ENCODE data around the gene FADS2. TPM values are rescaled to one million over a fixed set of nuclear protein-coding genes. Genes with fewer than 3 reads are reported as not detected.

The FADS2 gene
- total RNA-seq (2014; rRNA removed; shearing (Covaris generic)) (354 and 392 TPM in 2 replicates), polyA plus RNA-seq (2016; fragmentation: Nextera tagmentation; extraction: Ambion mirVana) (124 and 126 TPM in 2 replicates)
- long read RNA-seq, full-length matches to known transcripts = 5 of 33 reads
- long read RNA-seq, partial matches to known transcripts = 9 of 33 reads
- long read RNA-seq, other reads (novel, unspliced or antisense) = 19 of 33 reads

GRCh38 chr11:61827571-61828378 is at the start of gene FADS2:
FADS2 (plus strand) TSS chr11:61828300; CDS start chr11:61828391, 91 bp downstream.
- H3K4me3 Mint-ChIP-seq = peak within 1 kb of the TSS; percentile 87
- no peak for TF ChIP-seq ZNF114 (CRISPR knock-in tag; IDR thresholded peaks at IDR 0.05)
- no peak for TF ChIP-seq NANOG (IDR thresholded peaks at IDR 0.05; ENCODE audit: borderline replicate concordance)
- TF ChIP-seq CTCF (conservative IDR thresholded peaks at IDR 0.05; ENCODE audit: low read depth in 2 of 2) = peak in 1 of 2 experiments; percentile 28; a peak in 2 of 4 replicates
- peak; percentile 83 for TF ChIP-seq POLR2AphosphoS5 (IDR thresholded peaks at IDR 0.05; ENCODE audit: low read depth)
- TF ChIP-seq EZH2 (IDR thresholded peaks at IDR 0.05; ENCODE audit: low read depth, unreplicated experiment) = no peak
- TF ChIP-seq STAT1 (IDR thresholded peaks at IDR 0.05; ENCODE audit: unreplicated experiment) = no peak
- TF ChIP-seq EZH2phosphoT487 (IDR thresholded peaks at IDR 0.05; ENCODE audit: unreplicated experiment) = no peak
- TF ChIP-seq CREB1 (CRISPR knock-in tag; IDR thresholded peaks at IDR 0.05; ENCODE audit: low read depth) = no peak; the same call in 1 of the 2 replicates
- no peak for TF ChIP-seq ZNF331 (CRISPR knock-in tag; IDR thresholded peaks at IDR 0.05; ENCODE audit: low read depth)
- peak within 1 kb of the TSS; percentile 99 for H3K4me3 ChIP-seq
- H3K27ac ChIP-seq (ENCODE audit: low read depth) = peak within 1 kb of the TSS; percentile 99
- H3K27me3 ChIP-seq (ENCODE audit: insufficient read depth) = no peaks in the 10 kb centered on the region
- H4K20me1 ChIP-seq (replicated peaks; ENCODE audit: insufficient read depth) = peaks cover 31% of the 10 kb centered on the region
- peak within 1 kb of the TSS; percentile 97 for H3K27ac Mint-ChIP-seq
- H3K4me1 ChIP-seq (ENCODE audit: insufficient read depth) = peaks cover 47% of the 10 kb centered on the region
- peaks cover 44% of the 10 kb centered on the region for H3K4me1 Mint-ChIP-seq
- H3K27me3 Mint-ChIP-seq (ENCODE audit: insufficient read depth, low read depth, poor library complexity) = peaks cover 25% of the 10 kb centered on the region
- peaks cover 50% of the 10 kb centered on the region for H3K79me2 ChIP-seq (replicated peaks; ENCODE audit: insufficient read depth)
- H3F3A ChIP-seq (replicated peaks; ENCODE audit: low read depth) = peaks cover 39% of the 10 kb centered on the region
- H3K9me2 ChIP-seq (ENCODE audit: insufficient read depth) = no peaks in the 10 kb centered on the region
- DNase-seq (ENCODE audit: low spot score) (peak; percentile 90), ATAC-seq (peak; percentile 74)
- H3K36me3 Mint-ChIP-seq (ENCODE audit: low read depth) = peaks cover 37% of the 10 kb centered on the region
- peak within 1 kb of the TSS; percentile 86; the same call in 1 of the 2 replicates for H2AFZ ChIP-seq
- H3K36me3 ChIP-seq (ENCODE audit: insufficient read depth) = peaks cover 3% of the 10 kb centered on the region
- H3K9me3 Mint-ChIP-seq = peaks cover 3% of the 10 kb centered on the region; the same call in 1 of the 3 replicates
- H3K4me2 ChIP-seq = peak within 1 kb of the TSS; percentile 100

GRCh38 chr11:61778357-61778886 is 49.7 kb upstream of the FADS2 start:
- ATAC-seq = no peak
- Histone ChIP-seq H3K27me3 (ENCODE audit: insufficient read depth) (no peaks in the 10 kb centered on the region), H3K79me2 (replicated peaks; ENCODE audit: insufficient read depth) (no peaks in the 10 kb centered on the region), H2AFZ (no peak overlapping the region), H3K27ac (ENCODE audit: low read depth) (no peak overlapping the region), H4K20me1 (replicated peaks; ENCODE audit: insufficient read depth) (no peaks in the 10 kb centered on the region; the same call in 1 of the 2 replicates), H3K9me2 (ENCODE audit: insufficient read depth) (no peaks in the 10 kb centered on the region), H3K4me3 (no peak overlapping the region), H3K36me3 (ENCODE audit: insufficient read depth) (no peaks in the 10 kb centered on the region), H3K4me1 (ENCODE audit: insufficient read depth) (no peaks in the 10 kb centered on the region; the same call in 1 of the 2 replicates), H3F3A (replicated peaks; ENCODE audit: low read depth) (0 out of 2 replicates have a peak, but pooled peaks cover 2% of the 10 kb centered on the region), H3K4me2 (no peak overlapping the region)
- H3K4me3 Mint-ChIP-seq = no peak overlapping the region
- peaks cover 14% of the 10 kb centered on the region for H3K27me3 Mint-ChIP-seq (ENCODE audit: insufficient read depth, low read depth, poor library complexity)
- TF ChIP-seq CTCF (conservative IDR thresholded peaks at IDR 0.05; ENCODE audit: low read depth in 2 of 2) (peak in 1 of 2 experiments; percentile 17; a peak in 2 of 4 replicates), NANOG (IDR thresholded peaks at IDR 0.05; ENCODE audit: borderline replicate concordance) (no peak), STAT1 (IDR thresholded peaks at IDR 0.05; ENCODE audit: unreplicated experiment) (no peak), REST (IDR thresholded peaks at IDR 0.05; ENCODE audit: unreplicated experiment) (no peak)
- 0 out of 3 replicates have a peak, but pooled peaks cover 3% of the 10 kb centered on the region for H3K9me3 Mint-ChIP-seq
- no peak overlapping the region for H3K27ac Mint-ChIP-seq
- peaks cover 14% of the 10 kb centered on the region for H3K4me1 Mint-ChIP-seq
- H3K36me3 Mint-ChIP-seq (ENCODE audit: low read depth) = peaks cover 3% of the 10 kb centered on the region; the same call in 1 of the 3 replicates
- DNase-seq (ENCODE audit: low spot score) = no peak
